PFSK-1 (cell line): ENCODE data around the gene NLRC3.

Experiments
- FOXP2 ChIP-seq: optimal IDR thresholded peaks from 2 replicates; pipeline ENCODE3; 2011; ENCODE audit warnings: borderline replicate concordance, control low read depth, inconsistent platforms; ENCODE audit not compliant: insufficient read depth; ENCODE audit errors: extremely low read length, extremely low read depth
- POLR2AphosphoS5 ChIP-seq: IDR thresholded peaks from 2 replicates; pipeline ENCODE4 v1.6.1; 2012; ENCODE audit warnings: low read depth, mild to moderate bottlenecking, control low read depth, low read length, moderate library complexity
- REST ChIP-seq, 2 experiments: IDR thresholded peaks; 2 replicates each; pipeline versions ENCODE4 v1.6.1 to v1.8.0; 2011 to 2012; ENCODE audit warnings: low read depth in 2 of 2, low read length in 2 of 2, control low read depth in 1 of 2, inconsistent platforms in 1 of 2, mild to moderate bottlenecking in 1 of 2, moderate library complexity in 1 of 2; ENCODE audit not compliant: insufficient read depth in 1 of 2
- SIN3A ChIP-seq: IDR thresholded peaks from 2 replicates; pipeline ENCODE4 v1.6.1; 2012; ENCODE audit warnings: mild to moderate bottlenecking, low read length, moderate library complexity, borderline replicate concordance; ENCODE audit not compliant: insufficient read depth
- TAF1 ChIP-seq: IDR thresholded peaks from 2 replicates; pipeline ENCODE4 v1.6.1; 2012; ENCODE audit warnings: low read length, control low read depth, borderline replicate concordance; ENCODE audit not compliant: insufficient read depth

The NLRC3 gene

GRCh38 chr16:3609895-3610697 is 32.9 kb upstream of the NLRC3 start:
- no peak for TF ChIP-seq SIN3A
- TF ChIP-seq TAF1 = no peak

- no peak for TF ChIP-seq TAF1
- no peak for TF ChIP-seq REST (IDR thresholded peaks at IDR 0.05; ENCODE audit: insufficient read depth in 1 of 2, low read depth in 2 of 2, low read length in 2 of 2)
- TF ChIP-seq FOXP2 = no peak
- TF ChIP-seq POLR2AphosphoS5 = no peak
- no peak for TF ChIP-seq SIN3A
Measured at GRCh38 chr16:3608069-3608468, 30.9 kb upstream of the NLRC3 start.

- TF ChIP-seq SIN3A (no peak), FOXP2 (no peak), TAF1 (no peak), POLR2AphosphoS5 (no peak), REST (IDR thresholded peaks at IDR 0.05; ENCODE audit: insufficient read depth in 1 of 2, low read depth in 2 of 2, low read length in 2 of 2) (no peak)
Measured at GRCh38 chr16:3607634-3608033, 30.4 kb upstream of the NLRC3 start.

- no peak for TF ChIP-seq TAF1
- no peak for TF ChIP-seq POLR2AphosphoS5
- no peak for TF ChIP-seq FOXP2
Measured at GRCh38 chr16:3607161-3607560, 30.0 kb upstream of the NLRC3 start.

- TF ChIP-seq FOXP2 = no peak
- TF ChIP-seq POLR2AphosphoS5 = no peak
- no peak for TF ChIP-seq REST (IDR thresholded peaks at IDR 0.05; ENCODE audit: insufficient read depth in 1 of 2, low read depth in 2 of 2, low read length in 2 of 2)
- no peak for TF ChIP-seq SIN3A
Measured at GRCh38 chr16:3606441-3606840, 29.2 kb upstream of the NLRC3 start.

GRCh38 chr16:3602320-3602653 is 25.1 kb upstream of the NLRC3 start:
- no peak for TF ChIP-seq SIN3A
